MCF 10A (cell line): Measurements from ENCODE around the gene TRIM23. TPM values are rescaled to one million over a fixed set of nuclear protein-coding genes. Genes with fewer than 3 reads are reported as not detected.

Experiments used
- Bru-seq: library from RNA; stranded (reverse); fragments of 400-500 nt; gene quantifications from one replicate; lab custom pipeline; 2021; lab: Mats Ljungman, UMichigan
- BruChase-seq, 2 experiments: library from RNA; stranded (reverse); fragments of 400-500 nt; gene quantifications; one replicate each; lab custom pipeline; 2021; lab: Mats Ljungman, UMichigan
- BruUV-seq: library from RNA; stranded (reverse); fragments of 400-500 nt; replicated peaks from 2 replicates; lab custom pipeline; 2021; lab: Mats Ljungman, UMichigan
- CTCF ChIA-PET: fragments of 300-600 bp; sonication (Branson Sonifier 250); formaldehyde crosslinking; extraction: SDS; loops from one replicate; lab custom pipeline; 2021; ENCODE audit warnings: antibody characterized with exemption, inconsistent platforms; lab: Yijun Ruan, JAX
- POLR2A ChIA-PET: fragments of 300-600, 350-650 bp; sonication (Branson Sonifier 250); formaldehyde crosslinking; extraction: SDS; loops from one replicate; lab custom pipeline; 2020; ENCODE audit warnings: antibody characterized with exemption, inconsistent platforms; lab: Yijun Ruan, JAX
- DNase-seq: peaks from one replicate; pipeline ENCODE4 v3.0.0-alpha.2; 2018; ENCODE audit not compliant: unreplicated experiment
- H3K27ac Mint-ChIP-seq: one replicate; pipeline ENCODE4 v1.8.0; 2022; ENCODE audit warnings: mild to moderate bottlenecking, low read depth, mixed read lengths; ENCODE audit not compliant: unreplicated experiment
- H3K27me3 Mint-ChIP-seq: one replicate; pipeline ENCODE4 v1.8.0; 2022; ENCODE audit warnings: mixed read lengths; ENCODE audit not compliant: insufficient read depth, unreplicated experiment
- H3K36me3 Mint-ChIP-seq: one replicate; pipeline ENCODE4 v1.8.0; 2022; ENCODE audit warnings: mild to moderate bottlenecking, moderate library complexity, mixed read lengths; ENCODE audit not compliant: insufficient read depth, unreplicated experiment
- H3K4me1 Mint-ChIP-seq: one replicate; pipeline ENCODE4 v1.8.0; 2022; ENCODE audit warnings: mixed read lengths; ENCODE audit not compliant: insufficient read depth, unreplicated experiment
- H3K4me3 Mint-ChIP-seq: one replicate; pipeline ENCODE4 v1.8.0; 2022; ENCODE audit warnings: mild to moderate bottlenecking, moderate library complexity, mixed read lengths; ENCODE audit not compliant: unreplicated experiment
- H3K9me3 Mint-ChIP-seq: one replicate; pipeline ENCODE4 v1.8.0; 2022; ENCODE audit warnings: mixed read lengths; ENCODE audit not compliant: unreplicated experiment
- intact Hi-C: fragments of 100-400 bp; cut with micrococcal nuclease; formaldehyde crosslinking; loops from 2 replicates; pipeline ENCODE4 v1.14.1; 2022
- long read RNA-seq: library from polyadenylated mRNA; stranded (forward); transcript quantifications from one replicate; pipeline ENCODE4 v2.0.0, GENCODE V29; 2022
- total RNA-seq: library from RNA; stranded (reverse); gene quantifications from 2 replicates; pipeline ENCODE4 v1.2.3, GENCODE V29; 2022
- TF ChIP-seq, protein P1 (sequence below): fragments of 200-600 bp; IDR thresholded peaks from one replicate; pipeline ENCODE4 v1.8.0; 2022; ENCODE audit warnings: antibody characterized with exemption, mild to moderate bottlenecking; ENCODE audit not compliant: unreplicated experiment

Gene TRIM23
- total RNA-seq (14.1 and 16.0 TPM in 2 replicates), Bru-seq, nascent RNA (percentile 73 among the genes with signal in this experiment), BruChase-seq, experiment 1, labeled RNA remaining after a 6-hour chase (percentile 78 among the genes with signal in this experiment), BruChase-seq, experiment 2, labeled RNA remaining after a 2-hour chase (percentile 81 among the genes with signal in this experiment)
- long read RNA-seq, full-length matches to known transcripts: 32 of 42 reads
- long read RNA-seq, partial matches to known transcripts: 0 of 42 reads
- long read RNA-seq, other reads (novel, unspliced or antisense): 10 of 42 reads

DNA sequence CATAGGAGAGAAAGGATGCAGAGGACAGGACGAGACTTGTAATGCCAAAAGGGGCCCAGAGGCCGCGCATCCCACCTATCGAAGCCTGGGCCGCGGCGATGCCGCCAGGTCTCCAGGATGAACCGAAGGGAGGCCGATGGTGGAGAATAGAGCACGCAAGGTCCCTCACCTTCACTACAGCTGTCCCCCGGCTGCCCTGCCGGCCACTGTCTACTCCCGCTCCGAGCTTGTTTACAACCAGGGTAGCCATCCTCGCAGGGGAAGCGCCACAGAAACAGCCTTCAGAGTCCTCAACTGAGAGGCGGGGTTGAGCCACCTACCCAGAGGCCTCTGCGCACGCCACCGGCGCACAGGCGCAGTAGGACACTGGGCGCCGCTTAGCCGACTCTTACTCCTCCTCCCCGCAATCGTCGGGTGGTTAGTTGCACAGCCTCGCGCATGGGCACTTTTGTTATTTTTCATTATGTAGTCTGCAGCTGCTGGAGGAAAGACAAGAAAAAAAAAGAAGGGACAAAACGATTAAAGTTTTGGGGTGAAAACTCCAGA lies at the start of gene TRIM23:
Gene TRIM23 (minus strand): TSS at position 309 of the 546 bp plus-strand sequence. CDS start 59 bp downstream, at position 250.
- H3K4me3 Mint-ChIP-seq: peak within 1 kb of the TSS; percentile 85
- DNase-seq: peak; percentile 92

DNA sequence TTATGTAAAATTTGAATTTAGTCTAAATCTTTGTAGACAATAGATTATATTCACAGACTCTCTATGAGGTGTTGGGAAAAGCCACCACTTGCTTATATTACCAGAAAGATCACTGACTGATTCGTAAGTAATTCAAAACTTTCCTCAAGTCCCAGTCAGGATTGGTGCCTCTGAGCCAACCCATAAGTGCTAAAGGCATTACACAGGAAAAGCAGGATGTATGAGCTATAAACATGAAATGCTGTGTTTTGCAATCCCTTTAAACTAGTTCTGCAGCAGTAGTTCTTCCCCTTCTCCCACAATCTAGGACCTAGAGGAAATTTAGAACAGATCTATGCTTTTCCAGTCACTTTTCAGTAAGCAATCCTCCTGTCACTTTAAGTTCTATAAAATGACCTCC lies 48.7 kb upstream of the TRIM23 start:
- TF ChIP-seq, protein P1, sequence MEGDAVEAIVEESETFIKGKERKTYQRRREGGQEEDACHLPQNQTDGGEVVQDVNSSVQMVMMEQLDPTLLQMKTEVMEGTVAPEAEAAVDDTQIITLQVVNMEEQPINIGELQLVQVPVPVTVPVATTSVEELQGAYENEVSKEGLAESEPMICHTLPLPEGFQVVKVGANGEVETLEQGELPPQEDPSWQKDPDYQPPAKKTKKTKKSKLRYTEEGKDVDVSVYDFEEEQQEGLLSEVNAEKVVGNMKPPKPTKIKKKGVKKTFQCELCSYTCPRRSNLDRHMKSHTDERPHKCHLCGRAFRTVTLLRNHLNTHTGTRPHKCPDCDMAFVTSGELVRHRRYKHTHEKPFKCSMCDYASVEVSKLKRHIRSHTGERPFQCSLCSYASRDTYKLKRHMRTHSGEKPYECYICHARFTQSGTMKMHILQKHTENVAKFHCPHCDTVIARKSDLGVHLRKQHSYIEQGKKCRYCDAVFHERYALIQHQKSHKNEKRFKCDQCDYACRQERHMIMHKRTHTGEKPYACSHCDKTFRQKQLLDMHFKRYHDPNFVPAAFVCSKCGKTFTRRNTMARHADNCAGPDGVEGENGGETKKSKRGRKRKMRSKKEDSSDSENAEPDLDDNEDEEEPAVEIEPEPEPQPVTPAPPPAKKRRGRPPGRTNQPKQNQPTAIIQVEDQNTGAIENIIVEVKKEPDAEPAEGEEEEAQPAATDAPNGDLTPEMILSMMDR: no peak
- intact Hi-C loops: no loop called here
- no peaks in the 10 kb centered on the region for H3K27me3 Mint-ChIP-seq
- POLR2A ChIA-PET: interaction anchor here (0.7 kb wide), 1 partner anchor 9 kb away, joined by 3 read pairs; no protein-coding TSS in a partner anchor
- CTCF ChIA-PET: interaction anchor here (0.7 to 1.2 kb wide), 2 partner anchors 8 to 482 kb away, joined by 3 to 4 read pairs; no protein-coding TSS in a partner anchor
- no peaks in the 10 kb centered on the region for H3K9me3 Mint-ChIP-seq
- no peak overlapping the region for H3K4me3 Mint-ChIP-seq
- no peaks in the 10 kb centered on the region for H3K4me1 Mint-ChIP-seq
- DNase-seq: no peak
- H3K36me3 Mint-ChIP-seq: peaks cover 25% of the 10 kb centered on the region
- BruUV-seq: no TSS peak
- H3K27ac Mint-ChIP-seq: no peak overlapping the region

More for the DNA sequence above, at the start of gene TRIM23:
- Mint-ChIP-seq H3K4me1 (peaks cover 4% of the 10 kb centered on the region), H3K36me3 (peaks cover 20% of the 10 kb centered on the region), H3K27me3 (no peaks in the 10 kb centered on the region), H3K27ac (peak within 1 kb of the TSS; percentile 97), H3K9me3 (no peaks in the 10 kb centered on the region)
- TF ChIP-seq, protein P1: no peak
- ChIA-PET CTCF (interaction anchor here (0.7 to 1.0 kb wide), 3 partner anchors 60 to 1318 kb away, joined by 3 to 5 read pairs (median 4); no protein-coding TSS in a partner anchor), POLR2A (interaction anchor here (0.6 to 3.8 kb wide), 25 partner anchors 10 to 864 kb away, joined by 3 to 38 read pairs (median 4); partner anchors contain the start of genes CENPK, CWC27, ERBIN and NLN)
- no TSS peak for BruUV-seq
- intact Hi-C loops: loop anchor here (2.0 kb wide), 1 partner anchor 521 kb away; the partner anchor contains the start of gene SREK1

DNA sequence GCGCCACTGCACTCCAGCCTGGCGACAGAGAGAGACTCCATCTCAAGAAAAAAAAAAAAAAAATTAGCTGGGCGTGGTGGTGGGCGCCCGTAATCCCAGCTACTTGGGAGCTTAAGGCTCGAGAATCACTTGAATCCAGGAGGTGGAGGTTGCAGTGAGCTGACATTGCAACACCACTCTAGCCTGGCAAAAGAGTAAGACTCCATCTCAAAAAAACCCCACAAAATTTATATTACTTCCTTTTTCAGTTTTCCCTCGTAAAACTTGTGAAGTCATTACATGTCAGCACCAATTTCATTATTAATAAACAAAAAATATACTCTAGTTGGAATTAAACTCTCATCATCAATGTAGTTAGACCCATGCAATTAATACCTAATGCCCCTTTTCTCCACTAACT lies 44.6 kb upstream of the TRIM23 start:
- CTCF ChIA-PET: no interaction called here
- no peaks in the 10 kb centered on the region for H3K9me3 Mint-ChIP-seq

More for the DNA sequence above, 44.6 kb upstream of the TRIM23 start:
- no peak overlapping the region for H3K4me3 Mint-ChIP-seq
- no peaks in the 10 kb centered on the region for H3K4me1 Mint-ChIP-seq
- no peaks in the 10 kb centered on the region for H3K27me3 Mint-ChIP-seq
- no peak for DNase-seq
- intact Hi-C loops: no loop called here
- POLR2A ChIA-PET: no interaction called here
- TF ChIP-seq, protein P1: no peak
- peaks cover 22% of the 10 kb centered on the region for H3K36me3 Mint-ChIP-seq
- no TSS peak for BruUV-seq
- no peak overlapping the region for H3K27ac Mint-ChIP-seq
